Central memory CD4-positive, alpha-beta T cell (primary cell): ENCODE results near the gene STAM.
"Not testable (repeated sequence)": the region's sequence is repeated elsewhere in the genome, so short reads cannot be mapped to it uniquely, and the experiment has no call there.

Source experiments
- DNase-seq: peaks from one replicate; pipeline ENCODE4 v3.0.0; 2022
- total RNA-seq, 3 experiments: gene quantifications; one replicate each; lab custom pipeline; 2026; lab: John Stamatoyannopoulos, UW

The STAM gene
- total RNA-seq, result 31.7 to 78.1 (median 33.3) reads per million in 3 experiments

DNA sequence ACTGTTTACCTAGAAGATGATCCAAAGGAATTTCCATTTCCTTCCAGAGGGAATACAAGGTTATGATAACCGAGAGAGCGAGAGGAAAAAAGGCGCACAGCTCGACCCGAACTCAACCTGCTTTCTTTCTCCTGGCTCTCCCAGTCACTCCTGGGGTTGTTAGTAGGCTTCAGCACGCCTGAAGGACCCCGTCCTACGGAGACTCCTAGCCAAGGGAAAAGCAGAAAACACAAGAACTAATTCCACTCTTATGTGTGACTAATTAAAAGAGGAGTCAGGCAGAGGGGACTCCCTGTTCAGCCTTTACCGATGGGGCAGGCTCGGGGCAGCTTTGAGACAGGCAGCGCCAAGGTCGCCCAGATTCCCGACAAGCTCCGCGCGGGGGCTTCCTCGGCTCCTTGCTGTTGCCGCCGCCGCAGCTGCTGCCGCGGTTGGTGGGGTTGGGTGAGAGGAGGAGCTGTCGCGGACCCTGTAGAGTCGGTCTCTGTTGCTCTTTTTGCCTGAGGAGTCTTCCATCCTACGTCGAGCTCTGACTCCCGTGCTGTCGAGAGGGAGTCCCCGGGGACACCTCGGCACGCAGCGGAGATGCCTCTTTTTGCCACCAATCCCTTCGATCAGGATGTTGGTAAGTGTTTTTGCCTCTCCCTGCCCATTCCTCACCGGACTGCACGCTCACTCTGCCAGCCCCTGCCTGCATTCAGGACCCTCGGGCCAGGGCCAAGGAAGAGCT lies at the start of gene STAM:
TSS of gene STAM (plus strand) at position 397 of the 730 bp plus-strand sequence. CDS start at position 586, 189 bp downstream.
- peak; percentile 94 for DNase-seq

- no peak for DNase-seq
Observed at GRCh38 chr10:17597386-17597785, 46.6 kb upstream of the STAM start.

DNA sequence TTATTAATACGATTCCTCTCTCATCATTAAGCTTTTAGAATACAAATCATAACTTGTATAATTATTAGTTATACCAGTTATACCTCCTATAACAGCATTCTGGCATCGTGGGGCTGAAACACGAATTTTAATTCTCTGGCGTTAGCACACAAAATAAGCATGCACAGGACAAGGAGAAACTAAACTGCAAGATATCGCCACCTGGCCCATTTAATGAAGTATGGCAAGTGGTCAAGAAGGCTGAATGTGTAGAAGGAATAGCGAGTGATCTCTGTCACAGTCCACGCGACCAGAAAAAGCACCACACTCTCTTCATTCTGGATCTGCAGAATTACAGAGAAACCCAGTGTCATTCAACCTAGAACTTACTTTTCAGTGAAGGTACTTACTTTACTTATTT lies 44.9 kb upstream of the STAM start:
- no peak for DNase-seq

DNA sequence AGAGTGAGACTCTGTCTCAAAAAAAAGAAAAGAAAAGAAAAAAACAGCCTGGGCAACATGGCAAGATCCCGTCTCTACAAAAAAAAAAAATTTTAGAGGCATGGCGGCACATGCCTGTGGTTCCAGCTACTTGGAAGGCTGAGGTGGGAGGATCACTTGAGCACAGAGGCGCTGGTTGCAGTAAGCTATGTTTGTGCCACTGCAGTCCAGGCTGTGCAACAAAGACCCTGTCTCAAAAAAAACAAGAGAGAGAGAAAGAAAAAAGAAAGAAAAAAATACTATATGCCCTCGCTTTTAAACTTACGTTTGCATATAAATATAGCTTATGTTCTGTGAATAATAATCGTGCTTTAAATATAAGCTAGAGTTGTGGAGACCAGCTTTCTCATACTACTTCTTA lies 38.0 kb upstream of the STAM start:
- DNase-seq, result no peak

DNA sequence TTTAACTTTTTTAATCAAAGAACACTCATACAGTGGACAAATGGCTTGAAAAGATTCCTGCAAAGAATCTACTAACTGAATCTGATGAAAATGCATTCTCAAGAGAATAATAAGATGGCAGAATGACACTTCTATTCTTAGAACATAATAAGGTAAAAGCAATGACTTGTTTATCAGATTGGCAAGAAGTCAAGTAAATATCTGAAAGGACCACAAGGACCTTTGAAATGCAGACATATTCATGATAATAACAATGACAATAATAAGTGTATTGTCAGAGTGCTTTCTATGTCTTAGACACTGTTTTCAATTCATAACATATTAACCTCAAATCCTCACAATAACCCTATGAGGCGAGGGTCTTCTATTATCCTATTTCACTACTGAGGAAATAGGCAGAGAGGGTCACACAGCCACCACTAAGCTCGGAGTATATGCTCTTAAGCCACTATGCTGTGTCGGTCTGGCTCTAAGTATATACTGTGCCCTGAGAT lies 37.4 kb upstream of the STAM start:
- no peak for DNase-seq

DNA sequence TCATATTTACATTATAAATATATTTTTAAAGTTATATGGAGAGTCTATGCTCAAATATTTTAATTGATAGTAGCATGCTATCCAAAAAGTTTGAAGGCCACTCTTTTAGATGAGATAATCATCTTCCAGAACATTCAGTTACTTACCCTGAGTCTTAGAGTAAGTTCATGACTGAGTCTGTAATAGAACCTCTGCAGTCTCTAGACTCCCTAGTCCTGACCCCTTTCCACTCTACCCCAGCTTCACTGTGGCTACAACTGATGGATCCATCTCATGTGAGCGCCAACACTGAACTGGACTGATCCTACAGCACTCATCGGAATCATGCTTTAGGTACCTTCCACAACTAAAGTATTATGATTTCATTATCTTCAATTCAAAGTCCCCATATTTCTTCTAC lies 36.9 kb upstream of the STAM start:
- no peak for DNase-seq

- peak; percentile 40 for DNase-seq
Observed at GRCh38 chr10:17607603-17608332, 36.2 kb upstream of the STAM start.

- no peak for DNase-seq
Observed at GRCh38 chr10:17609523-17610079, 34.4 kb upstream of the STAM start.

GRCh38 chr10:17616403-17617030 lies 27.4 kb upstream of the STAM start:
- DNase-seq, result peak; percentile 10

DNA sequence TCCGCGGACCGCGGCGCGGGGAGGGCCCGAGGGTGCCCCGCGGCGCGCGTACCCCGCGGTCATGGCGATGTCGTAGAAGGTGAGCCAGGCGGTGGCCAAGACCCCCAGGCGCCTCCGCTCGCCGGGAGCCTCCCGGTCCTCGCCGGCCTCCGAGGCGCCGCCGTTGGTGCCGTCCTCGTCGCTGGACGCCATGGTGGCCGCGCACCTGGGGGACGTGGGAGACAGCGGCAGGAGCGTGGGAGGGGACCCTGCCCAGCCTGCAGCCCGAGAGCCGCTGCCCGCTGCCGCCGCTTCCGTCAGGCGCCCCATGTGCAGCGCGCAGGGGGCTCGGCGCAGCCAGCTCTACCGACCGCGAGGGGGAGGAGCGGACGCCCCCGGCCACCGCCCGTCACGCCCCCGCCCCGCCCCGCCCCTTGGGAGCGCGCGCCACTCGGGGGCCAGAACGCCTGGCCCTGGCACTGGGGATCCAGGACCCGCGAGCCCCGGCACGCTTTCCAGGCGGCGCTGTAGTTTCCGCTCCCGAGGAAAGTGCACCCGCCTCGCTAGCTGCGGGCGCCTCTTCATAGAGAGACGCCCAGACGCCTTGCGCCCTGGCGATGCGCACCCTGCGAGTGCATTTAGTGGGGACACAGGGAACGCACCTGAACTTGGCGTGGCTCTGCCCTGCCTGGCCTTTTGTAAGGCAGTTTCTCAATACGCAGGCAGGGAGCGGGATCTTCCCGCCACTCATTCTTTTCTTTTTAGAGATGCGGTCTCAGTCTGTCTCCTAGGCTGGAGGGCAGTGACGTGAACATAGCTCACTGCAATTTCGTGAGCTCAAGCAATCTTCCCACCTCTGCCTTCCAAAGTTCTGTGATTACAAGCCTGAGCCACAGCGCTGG lies 26.7 kb upstream of the STAM start, which contains the start of gene HACD1:
TSS of gene HACD1 (minus strand) at position 344 of the 881 bp plus-strand sequence. CDS start at position 309, 35 bp downstream.
- DNase-seq, result peak; percentile 29

DNA sequence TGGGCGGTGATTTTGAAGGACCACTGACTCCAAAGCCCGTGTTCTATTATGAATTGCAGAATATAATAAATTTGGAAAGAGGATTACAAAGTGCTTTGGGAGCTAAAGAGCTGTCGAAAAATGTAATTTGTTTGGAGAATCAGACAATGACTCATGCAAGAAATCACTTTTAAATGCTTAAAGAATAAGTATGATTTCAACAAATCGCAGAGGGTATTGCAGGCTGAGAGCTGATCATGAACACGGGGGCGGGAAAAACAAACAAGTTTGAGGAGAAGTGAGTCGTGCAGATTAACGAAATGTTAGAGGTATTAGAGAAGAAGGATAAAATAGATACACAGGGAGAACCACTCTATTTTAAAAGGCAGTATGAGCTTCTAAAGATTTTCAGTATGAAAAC lies 21.9 kb upstream of the STAM start:
- no peak for DNase-seq

- DNase-seq, result no peak
Observed at GRCh38 chr10:17624996-17625395, 19.0 kb upstream of the STAM start.

GRCh38 chr10:17626656-17627055 lies 17.3 kb upstream of the STAM start:
- no peak for DNase-seq

- DNase-seq, result not testable (repeated sequence)
Observed at GRCh38 chr10:17632590-17632989, 11.4 kb upstream of the STAM start.

- DNase-seq, result no peak
Observed at GRCh38 chr10:17633353-17633752, 10.6 kb upstream of the STAM start.

- no peak for DNase-seq
Observed at GRCh38 chr10:17637869-17638268, 6.1 kb upstream of the STAM start.

GRCh38 chr10:17640331-17640816 lies 3.6 kb upstream of the STAM start:
- no peak for DNase-seq

DNA sequence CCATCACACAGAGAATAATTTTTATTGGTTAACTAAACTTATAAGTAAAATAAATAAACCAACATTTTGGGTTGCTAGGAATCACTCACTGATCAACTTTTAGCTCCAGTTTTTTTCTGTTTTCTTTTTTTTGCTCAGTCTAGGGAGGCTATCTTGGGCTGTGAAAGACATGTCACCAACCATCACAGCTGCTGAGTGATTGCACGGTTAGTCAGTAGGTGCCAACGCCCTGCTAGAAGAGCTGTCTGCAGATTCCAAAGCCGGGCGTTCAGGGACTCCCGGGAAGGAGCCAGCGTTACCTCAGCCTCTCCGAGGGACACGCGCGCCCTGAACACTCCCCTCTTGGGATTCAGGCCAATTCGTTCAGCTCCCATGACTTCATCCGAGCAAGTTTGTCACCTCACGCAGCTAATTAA lies 604 bp upstream of the STAM start:
- DNase-seq, result no peak

DNA sequence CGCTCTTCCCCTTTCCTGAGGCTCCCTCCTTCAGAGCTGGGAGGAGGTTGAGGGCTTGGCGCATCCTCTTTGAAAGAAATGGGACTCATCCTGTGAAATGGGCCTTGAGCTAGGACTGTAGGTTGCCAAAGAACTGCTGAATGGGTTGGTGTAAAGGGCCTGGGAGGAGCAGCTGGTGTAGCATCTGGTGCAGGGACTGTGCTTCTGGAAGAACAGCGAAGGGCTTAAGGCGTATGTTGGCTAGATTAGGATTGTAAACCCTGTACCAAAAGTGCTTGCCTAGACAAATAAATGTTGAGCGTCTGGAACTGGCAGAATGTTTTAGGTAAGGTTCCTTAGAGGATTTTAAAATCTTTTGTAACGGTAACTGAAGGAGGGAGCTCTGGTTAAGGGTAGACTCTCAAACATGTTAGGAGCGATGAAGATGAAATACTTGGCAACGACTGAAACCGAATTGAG lies 563 bp downstream of the STAM start:
- no peak for DNase-seq

DNA sequence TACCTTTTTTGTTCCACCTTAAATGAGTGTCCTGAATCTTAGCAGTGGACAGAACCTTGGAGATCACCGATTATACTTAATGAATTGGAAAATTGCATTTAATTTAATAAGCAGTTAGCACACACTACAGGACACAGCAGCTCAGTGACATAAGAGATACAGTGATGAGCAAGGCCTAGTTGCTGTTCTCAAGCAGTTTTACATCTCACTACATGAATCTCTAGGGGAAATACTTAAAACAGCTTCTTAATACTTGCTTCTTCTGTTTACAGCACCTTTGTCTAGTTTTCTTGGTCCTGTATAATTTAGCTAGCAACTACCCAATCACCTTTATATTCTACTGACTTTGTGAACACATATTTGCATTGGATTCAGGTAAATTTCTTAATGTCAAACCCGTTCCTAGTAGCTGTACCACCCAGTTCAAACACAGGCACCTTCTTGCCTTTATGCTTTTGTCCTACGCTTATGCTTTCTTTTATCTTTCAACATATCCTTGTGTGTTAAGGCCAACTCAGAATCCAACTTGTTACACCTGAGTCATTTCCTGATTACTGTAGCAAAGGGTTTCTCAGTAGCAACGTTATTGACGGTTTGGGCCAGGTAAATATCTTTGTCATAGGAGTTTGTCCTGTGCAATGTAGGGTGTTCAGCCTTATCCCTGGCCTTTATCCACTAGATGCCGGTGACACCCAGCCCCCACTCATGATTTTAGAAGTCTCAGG lies 1.8 kb downstream of the STAM start:
- DNase-seq, result no peak

DNA sequence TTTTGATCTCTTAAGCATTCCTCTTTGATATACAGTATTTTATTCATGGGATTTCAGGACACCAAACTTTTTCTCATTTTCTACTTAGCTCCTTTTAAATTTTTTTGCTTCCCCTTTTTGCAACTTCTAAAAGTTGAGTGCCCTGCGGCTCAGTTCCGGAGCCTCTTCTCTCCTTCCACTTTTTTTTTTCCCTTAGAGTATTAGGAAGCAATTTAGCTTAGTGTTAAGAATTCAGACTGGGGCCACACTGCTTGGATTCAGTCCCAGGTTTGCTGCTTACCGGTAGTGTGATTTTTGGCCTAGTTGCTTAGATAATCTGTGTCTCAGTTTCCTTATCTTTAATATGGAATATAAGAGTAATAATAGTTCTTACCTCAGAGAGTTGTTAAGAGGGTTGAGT lies 3.4 kb downstream of the STAM start:
- no peak for DNase-seq
